CD4-positive, alpha-beta T cell treated with Interleukin-15 for 4 hours (primary cell): ENCODE data around the gene CCDC8.
"Not testable (repeated sequence)": the region's sequence is repeated elsewhere in the genome, so short reads cannot be mapped to it uniquely, and the experiment has no call there.

Experiments
- DNase-seq: peaks from one replicate; pipeline ENCODE4 v3.0.0-alpha.2; 2020; ENCODE audit warnings: low spot score

CCDC8 gene

DNA sequence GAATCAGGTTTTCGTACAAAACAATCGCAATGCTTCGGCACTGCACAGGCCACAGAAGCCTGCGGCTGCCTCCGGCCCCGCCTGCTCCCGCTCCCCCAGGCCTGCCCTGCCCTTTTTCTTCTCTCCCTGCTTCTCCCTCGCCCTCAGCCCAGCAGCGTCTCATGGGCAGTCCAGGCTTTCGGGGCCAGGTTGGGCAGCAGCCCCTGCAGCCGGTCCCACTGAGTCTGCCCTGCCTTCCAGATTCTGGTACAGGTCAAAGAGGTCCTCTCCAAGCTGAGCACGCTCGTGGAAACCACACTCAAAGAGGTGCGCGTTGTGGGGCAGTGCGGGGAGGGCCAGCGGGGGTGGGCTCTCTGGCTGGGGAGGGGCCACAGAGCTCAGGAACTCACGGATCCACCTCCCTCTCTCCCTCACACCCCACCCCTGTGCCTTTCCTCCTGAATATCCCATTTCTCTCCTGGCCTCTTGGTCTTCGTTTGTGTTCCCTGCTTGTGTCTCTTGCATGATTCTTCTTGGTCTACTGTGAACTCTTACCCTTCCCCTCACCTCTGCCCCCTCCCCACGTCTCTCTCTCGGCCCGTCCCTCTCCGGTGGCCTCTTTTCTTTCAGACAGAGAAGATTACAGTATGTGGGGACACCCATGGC is 30.1 kb downstream of the CCDC8 start:
- DNase-seq: no peak

DNA sequence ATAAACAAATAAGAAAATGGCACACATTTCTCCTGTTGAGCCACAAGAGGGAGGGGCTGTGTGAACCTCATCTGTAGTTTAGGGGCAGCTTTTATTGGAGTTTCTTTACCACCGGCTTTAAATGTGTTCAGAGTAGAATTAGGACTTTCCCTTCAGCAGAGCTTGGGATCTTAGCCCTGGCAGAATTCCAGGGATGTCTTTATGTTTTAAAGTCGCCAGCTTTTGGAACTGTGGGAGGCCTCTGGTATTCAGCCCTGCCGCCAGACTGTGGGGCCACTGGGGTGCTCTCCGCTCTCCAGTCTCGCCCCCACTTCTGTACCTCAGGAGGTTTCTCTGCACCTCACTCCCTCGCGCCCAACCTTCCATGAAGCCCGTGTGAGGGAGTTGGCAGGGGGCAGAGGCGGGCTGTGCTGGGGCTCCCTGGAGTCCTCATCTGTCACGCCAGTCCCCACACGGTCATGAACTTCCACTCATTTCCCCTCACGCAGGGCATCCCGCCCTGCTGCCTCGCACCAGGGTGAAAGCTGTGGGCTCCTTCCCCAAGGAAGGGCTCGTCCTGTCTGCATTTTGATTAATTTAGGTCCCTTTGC is 31.5 kb downstream of the CCDC8 start:
- no peak for DNase-seq

DNA sequence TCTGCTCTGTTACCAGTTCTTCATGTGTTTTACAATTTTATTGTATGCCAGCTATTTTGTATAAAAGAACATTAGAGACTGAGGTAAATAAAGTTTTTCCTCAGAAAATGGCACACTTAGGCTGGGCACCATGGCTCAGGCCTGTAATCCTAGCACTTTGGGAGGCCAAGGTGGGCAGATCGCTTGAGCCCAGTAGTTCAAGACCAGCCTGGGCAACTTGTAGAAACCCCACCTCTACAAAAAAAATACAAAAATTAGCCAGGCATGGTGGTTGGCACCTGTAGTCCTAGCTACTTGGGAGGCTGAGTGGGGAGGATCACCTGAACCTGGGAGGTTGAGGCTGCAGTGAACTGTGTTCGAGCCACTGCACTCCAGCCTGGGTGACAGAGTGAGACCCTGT is 32.0 kb downstream of the CCDC8 start:
- DNase-seq: no peak

DNA sequence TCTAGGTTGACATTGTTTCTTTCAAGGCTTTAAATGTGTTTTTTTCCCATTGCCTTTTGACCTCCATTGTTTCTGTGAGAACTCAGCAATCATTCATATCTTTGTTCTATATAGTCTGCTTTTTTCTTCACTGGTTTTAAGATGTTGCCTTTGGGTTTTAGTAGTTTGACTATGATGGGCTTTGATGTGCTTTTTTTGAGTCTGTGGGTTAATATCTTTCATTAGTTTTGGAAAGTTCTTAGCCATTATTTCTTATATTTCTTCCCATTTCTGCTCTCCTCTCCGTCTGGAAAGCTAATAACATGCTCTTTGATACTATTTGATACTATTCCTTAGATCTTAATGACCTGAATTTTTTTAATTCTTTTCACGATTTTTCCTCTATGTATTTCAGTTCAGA is 32.7 kb downstream of the CCDC8 start:
- no peak for DNase-seq

DNA sequence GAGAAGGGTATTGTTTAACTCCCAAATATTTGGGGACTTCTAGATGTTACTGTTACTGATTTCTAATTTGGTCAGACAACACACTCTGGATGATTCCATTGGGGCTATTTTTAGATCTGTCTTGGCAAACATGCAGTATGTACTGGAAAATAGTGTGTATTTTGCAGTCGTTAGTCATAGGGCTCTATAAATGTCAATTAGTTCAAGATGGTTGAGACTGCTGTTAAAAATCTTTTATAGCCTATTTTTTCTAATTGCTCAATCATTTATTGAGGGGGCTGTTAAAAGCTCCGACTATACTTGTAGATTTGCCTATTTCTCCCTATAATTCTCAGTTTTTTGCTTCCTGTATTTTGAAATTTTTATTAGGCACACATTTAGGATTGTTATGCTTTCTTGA is 35.1 kb downstream of the CCDC8 start:
- DNase-seq: no peak

DNA sequence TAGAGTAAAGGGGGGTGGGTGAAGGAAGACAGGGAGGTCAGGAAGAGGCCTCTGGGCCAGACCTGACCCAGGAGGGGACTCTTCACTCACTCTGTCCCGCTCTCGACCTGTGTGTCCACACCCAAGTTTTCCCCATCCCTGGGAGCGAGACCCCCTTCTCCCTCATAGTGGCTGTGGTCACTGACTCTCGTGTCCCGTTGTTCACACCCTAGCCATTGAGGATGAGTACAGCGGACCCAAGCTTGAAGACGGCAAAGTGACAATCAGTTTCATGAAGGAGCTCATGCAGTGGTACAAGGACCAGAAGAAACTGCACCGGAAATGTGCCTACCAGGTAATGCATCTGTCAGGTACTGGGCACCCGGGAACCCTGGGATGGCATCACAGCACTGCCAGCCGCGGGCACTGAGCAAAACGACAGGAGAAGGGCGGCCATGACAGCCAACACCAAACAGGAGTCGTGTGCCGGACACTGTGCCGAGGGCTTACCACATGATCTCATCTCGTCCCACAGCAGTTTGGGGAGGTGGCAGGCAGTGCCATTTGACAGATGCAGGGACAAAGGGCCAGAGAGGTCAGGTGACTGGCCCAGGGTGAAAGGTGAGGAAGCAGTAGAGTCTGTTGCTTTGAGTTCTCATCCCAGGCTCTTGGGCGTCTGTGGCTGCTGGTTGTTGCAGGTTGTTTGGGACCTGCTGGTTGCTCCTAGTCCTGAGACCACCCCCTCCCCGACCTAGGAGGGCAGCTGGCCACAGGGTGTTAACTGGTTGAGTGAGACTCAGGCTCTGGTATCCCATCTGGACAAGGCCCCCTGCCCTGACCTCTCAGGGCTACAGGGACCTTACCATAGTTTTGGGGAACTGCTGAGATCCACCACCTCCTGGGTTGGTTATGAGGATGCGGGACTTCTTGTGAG is 36.9 kb downstream of the CCDC8 start:
- DNase-seq: no peak

DNA sequence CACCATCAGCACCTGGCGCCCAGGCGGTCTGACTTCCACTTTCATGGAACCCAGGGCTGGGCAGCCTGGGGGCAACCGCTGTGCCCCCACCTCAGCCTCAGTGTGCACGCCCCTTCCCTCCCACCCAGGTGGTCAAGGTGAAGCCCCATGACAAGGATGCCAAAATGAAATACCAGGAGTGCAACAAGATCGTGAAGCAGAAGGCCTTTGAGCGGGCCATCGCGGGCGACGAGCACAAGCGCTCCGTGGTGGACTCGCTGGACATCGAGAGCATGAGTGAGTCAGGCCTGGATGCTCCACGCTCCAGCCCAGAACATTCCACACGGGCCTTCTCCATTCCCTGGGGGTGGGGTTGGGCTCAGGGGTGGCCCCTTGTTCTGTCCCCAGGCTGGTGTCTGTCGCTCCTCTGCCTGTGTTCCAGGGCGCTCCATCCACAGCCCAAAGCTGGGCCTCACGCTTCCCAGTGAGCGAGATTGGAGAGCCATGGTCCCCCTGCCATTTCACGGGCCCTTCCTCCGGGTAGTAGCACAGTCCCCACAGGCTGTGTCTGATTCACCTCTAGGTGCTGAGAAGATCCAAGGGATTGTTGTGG is 37.8 kb downstream of the CCDC8 start:
- not testable (repeated sequence) for DNase-seq

DNA sequence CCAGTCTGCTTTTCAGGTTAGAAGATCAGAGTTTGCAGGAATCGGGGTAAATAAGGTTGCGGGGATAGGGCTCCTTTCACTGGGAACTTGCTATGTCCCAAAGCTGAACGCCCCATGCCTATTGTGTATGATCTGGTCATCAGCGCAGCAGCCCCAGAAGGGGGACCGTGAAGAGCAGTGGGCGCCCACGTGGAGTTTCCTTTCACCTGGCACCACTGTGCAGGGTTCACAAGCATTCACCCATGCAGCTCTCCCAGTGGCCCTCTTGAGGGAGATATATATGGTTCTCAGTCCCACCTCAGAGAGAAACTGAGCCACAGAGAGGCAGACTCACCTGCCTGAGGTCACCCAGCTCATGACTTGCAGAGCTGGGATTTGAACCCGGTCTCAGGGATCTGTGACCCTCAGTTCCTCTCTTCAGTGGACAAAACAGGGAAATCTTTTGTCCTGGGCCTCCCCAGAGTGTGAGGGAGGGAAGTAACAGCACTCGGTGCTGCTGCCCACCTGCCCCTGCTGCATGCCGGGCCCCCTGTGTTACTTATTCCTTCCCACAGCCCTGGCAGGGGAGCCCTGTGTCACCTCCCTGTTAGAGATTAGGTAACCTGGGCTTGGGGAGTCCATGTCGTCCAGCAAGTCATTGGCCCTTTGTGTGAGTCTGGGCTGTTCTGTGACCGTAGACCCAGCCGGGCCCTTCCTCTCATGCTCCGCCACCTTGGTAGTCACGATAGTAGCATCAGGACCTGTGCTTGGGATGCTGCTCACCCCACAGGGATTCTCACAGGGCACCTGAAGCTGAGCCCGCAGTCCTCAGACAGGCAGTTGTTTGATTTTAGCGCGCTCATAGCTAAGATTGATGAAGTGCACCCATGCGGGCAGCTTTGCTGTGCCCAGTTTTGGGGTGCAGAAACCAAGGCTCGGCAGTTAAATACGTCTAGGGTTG is 38.6 kb downstream of the CCDC8 start:
- no peak for DNase-seq

DNA sequence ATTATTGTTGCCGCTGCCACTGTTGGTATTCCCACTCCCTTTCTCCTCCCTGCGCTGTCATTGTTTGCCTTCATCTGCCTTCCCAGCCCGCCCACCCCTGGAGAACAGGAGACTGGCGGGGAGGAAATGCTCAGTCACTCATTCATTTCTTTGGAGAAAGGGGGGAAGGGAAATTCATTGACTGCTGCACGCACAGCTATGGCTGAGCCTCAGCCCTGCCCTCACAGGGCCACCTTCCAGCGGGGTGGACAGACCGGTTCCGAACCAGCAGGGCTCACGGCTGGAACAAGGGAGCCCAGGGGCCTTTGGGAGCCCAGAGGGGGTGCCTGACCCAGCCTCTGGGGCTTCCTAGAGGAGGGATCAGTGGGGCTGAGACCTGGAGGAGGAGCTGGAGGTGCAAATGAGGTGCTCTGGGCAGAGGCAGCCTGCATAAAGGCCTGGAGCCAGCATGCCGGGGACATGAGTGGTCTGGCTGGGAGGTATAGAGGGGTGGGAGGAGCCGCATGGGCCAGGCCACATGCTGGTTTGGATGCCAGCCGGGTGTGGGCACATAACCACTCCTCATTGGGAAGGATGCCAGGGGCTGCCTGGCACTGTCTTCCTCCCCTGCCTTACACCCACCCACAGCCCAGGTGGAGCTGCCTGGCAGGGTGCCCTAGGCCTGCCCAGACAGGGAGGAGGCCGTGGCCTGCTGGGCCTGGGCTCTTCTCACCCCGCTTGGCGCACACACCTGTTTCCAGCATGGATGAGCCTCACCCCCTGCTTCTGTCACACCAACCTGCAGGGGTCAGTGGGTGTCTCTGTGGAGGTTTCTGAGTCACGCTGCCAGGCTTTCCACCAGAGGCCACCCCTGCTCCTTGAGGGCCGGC is 39.6 kb downstream of the CCDC8 start:
- no peak for DNase-seq

DNA sequence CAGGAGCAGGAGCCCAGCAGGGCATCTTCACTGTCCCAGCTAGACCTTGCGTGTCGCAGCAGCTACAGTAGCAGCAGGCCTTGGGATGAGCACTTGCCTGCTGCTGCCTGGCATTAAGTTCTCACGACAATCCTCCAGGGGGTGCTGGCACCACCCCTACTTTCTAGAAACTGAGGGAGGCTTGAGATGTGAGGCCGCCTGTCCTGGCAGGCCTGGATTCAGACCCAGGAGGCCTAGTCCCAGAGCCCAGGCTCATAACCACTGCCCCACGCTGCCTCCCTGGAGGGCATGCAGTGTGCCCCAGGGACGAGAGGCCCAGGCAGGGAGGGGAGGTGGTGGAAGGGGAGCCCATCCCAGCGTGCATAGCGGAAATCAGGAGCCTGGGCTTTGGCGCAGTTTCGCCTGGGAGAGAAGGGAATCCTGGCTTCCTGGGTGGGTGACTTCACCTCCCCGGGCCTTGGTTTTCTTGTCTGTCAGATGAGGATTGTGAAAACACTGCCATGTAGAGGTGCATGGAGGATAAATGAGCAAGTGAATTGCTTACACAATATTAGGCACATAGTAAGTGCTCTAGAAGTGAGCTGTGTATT is 40.4 kb downstream of the CCDC8 start:
- no peak for DNase-seq

DNA sequence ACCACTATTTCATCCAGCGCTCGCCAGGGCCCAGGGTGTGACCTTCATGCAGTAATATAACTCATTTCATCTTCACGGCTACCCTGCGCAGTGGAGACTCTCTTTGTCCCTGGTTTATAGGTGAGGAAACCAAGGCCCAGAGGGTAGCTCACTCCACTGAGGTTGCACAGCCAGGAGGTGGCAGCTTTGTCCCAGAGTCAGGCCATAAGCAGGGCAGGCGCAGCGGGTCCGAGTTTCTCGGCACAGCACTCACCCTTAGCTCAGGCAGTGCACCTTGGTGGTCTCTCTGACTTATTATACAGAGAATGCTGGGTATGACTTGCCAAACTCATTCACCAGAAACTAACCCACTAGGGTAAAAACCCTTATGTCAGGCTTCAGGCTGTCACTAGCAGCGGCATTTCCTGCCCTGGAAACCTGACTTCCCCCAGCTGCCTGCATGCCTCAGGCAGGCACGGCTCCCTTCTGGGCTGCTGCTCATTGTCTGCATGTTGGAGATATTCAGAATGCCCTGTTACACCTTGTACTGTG is 41.9 kb downstream of the CCDC8 start:
- DNase-seq: no peak

DNA sequence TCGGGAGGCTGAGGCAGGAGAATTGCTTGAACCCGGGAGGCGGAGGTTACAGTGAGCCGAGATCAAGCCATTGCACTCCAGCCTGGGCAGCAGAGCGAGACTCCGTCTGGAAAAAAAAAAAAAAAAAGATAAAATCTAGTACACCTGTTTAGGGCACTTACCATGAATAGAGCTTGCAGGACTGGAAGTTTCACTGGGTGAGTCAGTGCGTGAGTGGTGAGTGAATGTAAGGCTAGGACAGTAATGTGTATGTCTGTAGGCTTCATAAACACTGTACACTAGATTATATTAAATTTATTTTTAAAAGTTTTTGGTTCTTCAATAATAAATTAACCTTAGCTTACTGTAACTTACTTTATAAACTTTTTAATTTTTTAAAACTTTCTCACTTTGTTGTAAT is 43.5 kb downstream of the CCDC8 start:
- no peak for DNase-seq

DNA sequence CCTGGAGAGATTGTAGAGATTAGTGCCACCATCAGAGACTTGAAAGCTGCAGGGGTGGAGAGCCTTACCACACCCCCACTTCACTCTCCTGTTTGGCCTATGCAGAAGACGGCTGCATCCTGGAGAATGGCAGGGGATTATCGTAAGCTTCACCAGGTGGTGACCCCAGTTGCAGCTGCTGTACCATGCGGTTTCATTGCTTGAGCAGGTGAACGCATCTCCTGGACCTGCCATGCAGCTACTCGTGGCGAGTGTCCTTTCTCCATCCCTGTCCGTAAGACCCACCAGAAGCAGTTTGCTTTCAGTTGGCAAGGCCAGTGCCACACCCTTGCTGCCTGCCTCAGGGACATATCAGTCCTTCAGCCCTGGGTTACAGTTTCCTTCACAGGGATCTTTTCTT is 45.2 kb downstream of the CCDC8 start:
- no peak for DNase-seq

DNA sequence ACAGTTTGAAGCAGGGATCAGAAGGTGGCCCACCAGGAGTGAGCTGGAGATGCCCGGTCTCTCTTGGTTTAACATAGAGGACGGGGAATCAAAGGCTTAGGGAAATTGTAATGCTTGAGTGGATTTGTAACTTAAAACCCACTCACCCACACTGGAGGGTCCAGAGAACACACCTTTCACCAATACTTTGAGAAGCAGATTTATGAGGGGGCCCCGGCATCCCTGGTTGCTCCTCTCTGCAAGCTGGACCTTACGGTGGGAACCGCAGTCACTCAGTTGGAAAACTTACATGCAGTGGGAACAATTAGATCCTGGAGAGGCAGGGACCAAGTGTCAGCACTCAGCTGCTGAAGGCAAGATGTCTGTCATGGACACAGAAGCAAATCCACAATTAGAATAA is 45.9 kb downstream of the CCDC8 start:
- no peak for DNase-seq

DNA sequence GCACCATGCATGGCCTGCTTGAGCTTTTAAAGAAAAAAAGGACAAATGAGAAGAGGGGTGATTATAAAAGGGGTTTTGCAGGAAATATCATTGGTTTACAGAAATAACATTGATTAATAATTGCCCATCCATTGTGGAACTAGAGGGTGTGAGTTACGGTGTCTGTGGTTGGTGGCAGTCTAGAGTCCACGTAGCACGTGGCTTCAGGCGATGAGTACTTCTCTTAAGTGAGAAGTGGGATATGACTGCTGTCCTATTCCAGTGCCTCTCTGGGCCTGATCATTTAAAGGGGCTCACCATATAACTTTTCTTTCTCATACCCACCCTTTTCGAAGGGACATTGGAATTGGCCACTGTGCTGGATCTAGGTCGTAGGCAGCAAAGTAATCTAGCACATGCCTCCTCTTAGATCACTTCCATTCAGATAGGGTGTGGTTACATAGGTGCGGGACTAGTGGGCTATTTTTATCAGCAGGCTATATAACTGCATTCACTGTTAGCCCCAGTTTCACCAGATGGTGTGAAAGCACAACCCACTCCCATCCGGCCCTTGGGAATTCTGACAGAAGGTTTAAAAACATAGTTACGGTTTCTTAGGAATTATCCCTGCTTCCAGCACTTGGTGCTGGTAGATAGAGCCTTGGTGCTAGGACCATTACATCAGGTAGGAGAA is 46.6 kb downstream of the CCDC8 start:
- DNase-seq: no peak

DNA sequence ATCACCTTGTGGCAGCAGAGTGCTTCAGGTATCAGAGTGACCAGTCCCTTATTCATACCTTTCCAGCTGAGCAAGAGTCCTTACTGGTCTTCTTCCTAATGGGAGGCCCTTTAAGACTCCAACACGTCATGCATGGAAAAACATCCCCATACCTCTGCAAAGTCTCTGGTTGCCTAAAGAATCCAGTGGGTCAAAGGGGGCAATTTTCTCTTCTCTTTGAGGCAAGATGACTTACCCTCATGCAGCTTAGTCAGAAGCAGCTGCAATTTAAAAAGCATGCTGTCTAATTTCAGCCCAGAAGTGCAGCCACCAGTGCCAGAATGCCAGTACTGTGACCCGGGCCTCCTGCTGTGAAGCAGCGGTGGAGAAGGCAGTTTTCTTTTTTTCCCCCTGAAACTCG is 47.8 kb downstream of the CCDC8 start:
- DNase-seq: no peak

DNA sequence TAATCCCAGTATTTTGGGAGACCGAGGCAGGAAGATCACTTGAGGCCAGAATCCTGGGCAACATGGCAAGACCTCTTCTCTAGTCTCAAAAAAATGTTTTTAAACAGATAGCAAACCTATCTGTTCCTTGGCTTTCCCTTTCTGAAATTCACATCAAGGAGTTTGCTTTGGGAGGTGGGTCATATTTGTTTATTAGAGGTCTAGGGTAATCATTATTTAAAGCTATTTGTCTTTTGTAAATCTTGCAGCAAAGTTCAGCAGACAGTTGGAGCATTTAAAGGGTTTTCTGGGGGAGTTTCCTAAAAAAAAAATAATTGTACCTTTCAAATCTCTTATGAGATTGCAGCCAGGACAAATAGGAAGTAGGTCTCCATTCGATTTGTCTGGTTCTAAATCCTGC is 49.0 kb downstream of the CCDC8 start:
- DNase-seq: no peak

DNA sequence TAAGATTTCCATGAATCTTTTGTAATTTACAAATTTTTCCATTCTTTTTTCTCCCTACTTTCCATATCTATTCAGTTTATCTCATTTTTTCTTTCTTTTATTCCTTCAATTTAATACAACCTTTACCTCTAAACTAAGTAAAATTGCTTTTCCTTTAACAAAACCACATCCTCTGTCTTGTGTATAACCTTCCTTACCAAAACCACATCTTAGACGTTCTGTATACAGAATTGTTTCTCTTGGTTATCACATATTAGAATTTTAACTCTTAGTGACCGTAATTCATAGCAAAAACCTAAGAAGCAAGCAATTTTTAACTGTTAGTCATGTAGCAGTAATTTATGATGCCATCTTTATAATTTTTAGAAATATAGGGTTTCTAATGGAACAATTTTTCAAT is 51.4 kb downstream of the CCDC8 start:
- DNase-seq: peak; percentile 22
